CD4-positive, CD25-positive, alpha-beta regulatory T cell (primary cell): ENCODE results near the gene AP5B1. TPM values are rescaled to one million over a fixed set of nuclear protein-coding genes. Genes with fewer than 3 reads are reported as not detected.

Experiments
- ATAC-seq, 2 donors: fragments of 150-1000 bp; cut with Tn5 transposase; one replicate each; pipeline ENCODE4 v1.10.0; 2021; ENCODE audit warnings: low read depth in 2 of 2, moderate number of reproducible peaks in 2 of 2, moderate library complexity in 1 of 2
- DNase-seq, 3 donors: peaks; one replicate each; pipeline versions ENCODE4 v3.0.0 to v3.0.0-alpha.2; 2012 to 2022; ENCODE audit warnings: mixed read lengths in 1 of 3
- H3K27ac ChIP-seq: one replicate; pipeline ENCODE4 v1.7.0; 2013; ENCODE audit warnings: mild to moderate bottlenecking, low read length; ENCODE audit not compliant: insufficient read depth, poor library complexity, severe bottlenecking
- H3K27me3 ChIP-seq: one replicate; pipeline ENCODE4 v1.7.0; 2013; ENCODE audit warnings: low read length; ENCODE audit not compliant: control insufficient read depth, insufficient read depth
- H3K36me3 ChIP-seq: one replicate; pipeline ENCODE4 v1.7.0; 2013; ENCODE audit warnings: mild to moderate bottlenecking, low read length, moderate library complexity; ENCODE audit not compliant: control insufficient read depth, insufficient read depth
- H3K4me1 ChIP-seq: 2 replicates; pipeline ENCODE4 v1.7.0; 2013; ENCODE audit warnings: mild to moderate bottlenecking, low read length; ENCODE audit not compliant: insufficient read depth, control insufficient read depth, poor library complexity, severe bottlenecking
- H3K4me3 ChIP-seq: one replicate; pipeline ENCODE4 v1.7.0; 2013; ENCODE audit warnings: low read depth, mild to moderate bottlenecking, low read length, moderate library complexity
- H3K9me3 ChIP-seq, 2 experiments: 1 replicate in 1 of 2; 2 replicates in 1 of 2; pipeline ENCODE4 v1.7.0; 2013; ENCODE audit warnings: low read length in 2 of 2, mild to moderate bottlenecking in 1 of 2, moderate library complexity in 1 of 2; ENCODE audit not compliant: control insufficient read depth in 2 of 2
- H3K27ac Mint-ChIP-seq, 3 donors: one replicate each; pipeline ENCODE4 v1.8.0; 2020 to 2022; ENCODE audit warnings: mild to moderate bottlenecking in 3 of 3, mixed read lengths in 3 of 3, moderate library complexity in 2 of 3
- H3K27me3 Mint-ChIP-seq: one replicate; pipeline ENCODE4 v1.8.0; 2022; ENCODE audit warnings: mild to moderate bottlenecking, mixed read lengths
- H3K36me3 Mint-ChIP-seq: one replicate; pipeline ENCODE4 v1.8.0; 2020; ENCODE audit warnings: mixed read lengths
- H3K4me1 Mint-ChIP-seq, 4 donors: one replicate each; pipeline ENCODE4 v1.8.0; 2020 to 2022; ENCODE audit warnings: mixed read lengths in 4 of 4, mild to moderate bottlenecking in 1 of 4
- H3K4me3 Mint-ChIP-seq, 4 donors: one replicate each; pipeline ENCODE4 v1.8.0; 2020 to 2022; ENCODE audit warnings: mild to moderate bottlenecking in 4 of 4, mixed read lengths in 4 of 4, moderate library complexity in 3 of 4
- H3K9me3 Mint-ChIP-seq, 7 donors: one replicate each; pipeline ENCODE4 v1.8.0; 2020 to 2022; ENCODE audit warnings: mixed read lengths in 7 of 7, mild to moderate bottlenecking in 3 of 7, moderate library complexity in 2 of 7
- polyA plus RNA-seq, 4 donors: library from polyadenylated mRNA; unstranded; fragments of 300-500 nt; fragmentation: Illumina TruSeq; gene quantifications; one replicate each; pipeline ENCODE4 v1.2.3, GENCODE V29; 2021
- total RNA-seq: library from RNA; stranded (reverse); gene quantifications from one replicate; pipeline ENCODE4 v1.2.3, GENCODE V29; 2022

The AP5B1 gene
- total and polyA plus RNA-seq, 5 donors from 2014 or later = 7.6 to 16.8 (median 10.0) TPM

DNA sequence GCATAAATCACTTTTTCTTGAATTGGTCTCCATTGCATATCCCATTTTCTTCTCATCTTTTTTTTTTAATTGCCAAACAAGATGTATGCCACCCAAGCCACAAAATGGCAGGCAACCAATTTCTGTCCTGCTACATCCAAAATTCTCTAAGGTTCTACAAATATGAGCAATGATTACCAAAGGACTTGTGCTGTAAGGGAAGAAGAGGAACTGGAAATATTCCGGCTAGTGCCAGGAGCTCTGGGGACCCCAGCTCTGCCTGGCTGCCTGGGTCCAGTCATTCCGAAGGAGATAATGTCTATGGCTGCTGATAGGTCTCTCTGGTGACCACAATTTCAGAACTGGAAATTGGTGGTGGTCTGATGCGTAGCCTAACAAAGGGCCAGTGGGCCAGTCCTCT is 35.9 kb upstream of the AP5B1 start:
- Mint-ChIP-seq H3K4me3 (peak overlapping the region in 2 of 4 donors; percentile 80 to 81), H3K9me3 (no peaks in the 10 kb centered on the region), H3K27me3 (peaks cover 14% of the 10 kb centered on the region), H3K4me1 (peaks cover 0 to 22% (median 4%) of the 10 kb centered on the region in 4 donors), H3K27ac (no peak overlapping the region), H3K36me3 (no peaks in the 10 kb centered on the region)
- ATAC-seq (no peak), DNase-seq (no peak)
- H3K9me3 ChIP-seq = no peaks in the 10 kb centered on the region
- peaks cover 11% of the 10 kb centered on the region for H3K4me1 ChIP-seq
- no peaks in the 10 kb centered on the region for H3K36me3 ChIP-seq
- H3K4me3 ChIP-seq = no peak overlapping the region
- H3K27ac ChIP-seq = no peak overlapping the region
- no peaks in the 10 kb centered on the region for H3K27me3 ChIP-seq

DNA sequence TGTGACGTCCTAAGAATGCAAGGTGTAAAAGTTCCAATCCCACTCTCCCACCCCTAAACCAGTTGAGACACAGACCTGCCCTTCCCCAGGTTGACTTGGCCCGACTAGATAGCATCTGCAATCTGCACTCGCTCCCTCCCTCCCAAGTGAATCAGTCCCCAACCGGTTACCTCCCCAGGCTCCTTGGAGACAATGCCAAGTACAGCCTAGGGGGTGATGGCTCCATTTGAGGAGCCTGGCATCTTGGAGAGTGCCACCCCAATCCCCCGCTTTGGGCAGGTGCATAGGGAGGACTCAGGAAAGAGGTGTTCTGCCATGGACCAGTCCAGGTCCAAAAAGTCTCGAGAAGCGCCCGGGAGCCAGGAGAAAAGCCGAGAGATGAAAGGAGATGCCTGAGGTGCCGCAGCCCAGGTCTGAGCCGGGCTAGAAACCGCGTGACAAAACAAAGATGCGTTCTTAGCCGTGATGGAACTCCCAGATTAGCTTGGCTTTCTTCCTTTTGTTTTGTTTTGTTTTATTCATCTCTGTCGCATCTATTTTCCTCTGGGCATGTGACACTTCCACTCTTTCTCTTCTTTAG is 34.3 kb upstream of the AP5B1 start:
- no peak overlapping the region for H3K27ac Mint-ChIP-seq
- ATAC-seq = no peak

DNA sequence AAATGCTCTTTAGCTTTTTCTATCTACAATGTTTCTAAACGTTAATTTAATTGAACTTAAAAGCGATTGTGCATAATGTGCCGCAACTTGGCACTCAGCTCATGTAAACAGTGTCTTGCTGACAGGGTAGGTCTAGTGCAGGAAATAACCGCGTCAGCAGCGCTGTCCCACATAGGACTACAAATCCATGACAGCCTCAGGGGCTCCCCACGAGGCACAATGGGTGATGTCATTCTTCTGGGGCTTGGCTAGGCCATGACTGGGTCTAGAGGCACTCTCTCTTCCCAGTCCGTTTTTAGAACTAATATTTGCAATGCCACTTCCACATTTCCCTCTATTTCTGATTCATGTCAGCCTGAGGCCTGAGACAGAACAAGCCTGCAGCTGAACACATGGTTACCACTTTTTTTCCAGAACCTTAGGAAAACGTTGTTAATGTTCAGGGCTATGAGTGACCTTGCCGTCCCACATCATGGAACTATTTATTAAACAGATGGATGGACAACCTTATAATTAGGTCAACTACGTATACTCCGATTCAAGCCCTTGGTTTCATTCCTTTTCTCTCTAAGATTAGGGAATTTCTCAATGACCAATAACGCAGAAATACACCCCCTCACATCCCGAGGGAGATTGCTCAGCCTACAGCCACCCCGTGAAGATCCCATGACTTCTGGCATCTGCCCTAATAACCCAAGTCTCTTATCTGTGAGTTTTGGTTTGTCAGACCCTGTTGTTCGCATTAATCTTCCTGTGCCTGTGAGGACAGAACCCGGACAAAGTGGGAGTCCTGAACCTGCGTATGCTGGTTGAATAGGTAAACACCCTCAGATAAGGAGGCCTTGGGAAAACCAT is 33.6 kb upstream of the AP5B1 start:
- no peaks in the 10 kb centered on the region for H3K27me3 ChIP-seq
- H3K27ac Mint-ChIP-seq = no peak overlapping the region
- ATAC-seq (no peak), DNase-seq (no peak)
- H3K4me1 Mint-ChIP-seq = peaks cover 0 to 27% (median 4%) of the 10 kb centered on the region in 4 donors
- peaks cover 11% of the 10 kb centered on the region for H3K4me1 ChIP-seq
- H3K27ac ChIP-seq = no peak overlapping the region
- peaks cover 17% of the 10 kb centered on the region for H3K27me3 Mint-ChIP-seq
- no peaks in the 10 kb centered on the region for H3K9me3 ChIP-seq
- H3K4me3 ChIP-seq = no peak overlapping the region
- H3K9me3 Mint-ChIP-seq = no peaks in the 10 kb centered on the region
- H3K4me3 Mint-ChIP-seq = no peak overlapping the region
- H3K36me3 ChIP-seq = no peaks in the 10 kb centered on the region
- H3K36me3 Mint-ChIP-seq = no peaks in the 10 kb centered on the region

More for the DNA sequence above, 34.3 kb upstream of the AP5B1 start:
- Histone ChIP-seq H3K27ac (no peak overlapping the region), H3K27me3 (no peaks in the 10 kb centered on the region), H3K4me1 (peaks cover 11% of the 10 kb centered on the region), H3K36me3 (no peaks in the 10 kb centered on the region), H3K4me3 (no peak overlapping the region), H3K9me3 (no peaks in the 10 kb centered on the region)
- no peak for DNase-seq
- H3K4me1 Mint-ChIP-seq = peaks cover 0 to 27% (median 4%) of the 10 kb centered on the region in 4 donors
- H3K9me3 Mint-ChIP-seq = no peaks in the 10 kb centered on the region
- no peak overlapping the region for H3K4me3 Mint-ChIP-seq
- H3K27me3 Mint-ChIP-seq = peaks cover 13% of the 10 kb centered on the region
- H3K36me3 Mint-ChIP-seq = no peaks in the 10 kb centered on the region

DNA sequence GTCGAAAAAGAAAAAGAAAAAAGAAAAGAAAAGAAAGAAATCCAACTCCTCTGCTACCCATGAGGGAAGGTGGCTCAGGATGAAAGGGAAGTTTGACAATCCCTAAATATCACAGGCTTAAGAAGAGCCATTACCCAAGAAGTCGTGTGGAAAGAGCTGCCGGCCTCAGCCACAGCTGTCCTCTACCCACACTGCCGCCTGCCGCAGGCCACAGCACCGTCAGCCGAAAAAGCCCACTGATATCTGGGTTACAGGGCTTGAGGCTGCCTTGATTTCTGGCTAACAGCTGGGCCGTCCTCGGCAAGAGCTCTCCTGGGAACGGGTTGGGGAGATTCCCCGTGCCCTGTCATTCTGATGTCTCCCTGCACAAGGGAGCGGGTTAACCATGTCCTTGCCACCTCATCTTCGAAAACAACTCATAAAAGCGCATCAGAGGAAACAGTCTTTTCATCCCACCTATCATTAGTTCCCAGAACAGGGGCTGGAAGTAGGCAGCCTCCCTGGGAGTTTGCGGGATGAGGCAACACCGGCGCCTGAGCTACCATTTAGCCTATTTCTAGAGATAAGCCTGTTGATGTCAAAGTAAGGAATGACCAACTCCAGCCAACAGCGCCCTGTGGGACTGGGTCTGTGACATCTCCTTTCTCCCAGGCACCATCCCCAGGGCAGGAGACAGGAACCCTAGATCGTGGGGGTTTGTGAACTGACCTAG is 31.1 kb upstream of the AP5B1 start:
- Histone ChIP-seq H3K9me3 (no peaks in the 10 kb centered on the region), H3K4me1 (peaks cover 1% of the 10 kb centered on the region), H3K4me3 (no peak overlapping the region), H3K27me3 (no peaks in the 10 kb centered on the region), H3K27ac (no peak overlapping the region), H3K36me3 (no peaks in the 10 kb centered on the region)
- Mint-ChIP-seq H3K4me3 (no peak overlapping the region), H3K27ac (no peak overlapping the region), H3K36me3 (no peaks in the 10 kb centered on the region), H3K27me3 (peaks cover 21% of the 10 kb centered on the region), H3K4me1 (peaks cover 0 to 15% (median 2%) of the 10 kb centered on the region in 4 donors), H3K9me3 (no peaks in the 10 kb centered on the region)
- no peak for ATAC-seq
- no peak for DNase-seq

DNA sequence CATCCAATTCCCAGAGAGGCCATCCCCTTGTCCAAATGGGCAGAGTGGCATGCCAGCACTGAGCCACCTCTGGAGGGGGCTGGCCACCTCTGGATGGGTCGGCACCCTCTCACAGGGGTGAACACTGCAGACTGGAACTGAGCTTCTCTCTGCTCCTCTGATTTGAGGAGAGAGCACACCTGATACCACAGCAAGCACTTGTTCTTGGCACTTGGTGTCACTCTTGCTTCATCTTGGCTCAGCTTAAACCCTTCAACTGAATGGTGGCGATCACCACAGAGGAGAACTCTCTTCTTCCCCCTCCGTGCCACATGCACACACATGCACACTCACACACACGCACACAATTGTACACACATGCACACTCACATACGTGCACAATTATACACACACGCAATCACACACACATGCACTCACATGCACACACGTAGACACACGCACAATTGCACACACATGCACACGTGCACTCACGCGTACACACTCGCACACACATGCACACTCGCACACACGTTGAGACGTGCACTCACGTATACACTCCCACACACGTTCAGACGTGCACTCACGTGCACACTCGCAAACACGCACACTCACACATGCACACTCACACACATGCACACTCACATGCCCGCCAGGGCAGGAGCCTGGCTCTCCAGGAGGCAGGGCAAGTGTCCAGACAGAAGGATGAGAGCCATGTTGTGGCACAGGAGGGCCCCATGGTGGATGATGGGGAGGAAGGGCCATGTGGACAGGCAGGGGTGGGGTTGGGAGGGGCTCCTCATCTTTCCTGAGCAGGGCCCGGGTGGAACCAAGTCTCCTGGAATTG is 29.5 kb upstream of the AP5B1 start:
- peak in 1 of 3 donors; percentile 51 for DNase-seq
- Histone ChIP-seq H3K27me3 (no peaks in the 10 kb centered on the region), H3K4me3 (no peak overlapping the region), H3K9me3 (no peaks in the 10 kb centered on the region), H3K36me3 (no peaks in the 10 kb centered on the region), H3K4me1 (no peaks in the 10 kb centered on the region), H3K27ac (no peak overlapping the region)
- no peaks in the 10 kb centered on the region for H3K9me3 Mint-ChIP-seq
- peak; percentile 55 to 70 for ATAC-seq
- H3K27ac Mint-ChIP-seq = peak overlapping the region in 1 of 3 donors; percentile 80
- no peaks in the 10 kb centered on the region for H3K36me3 Mint-ChIP-seq
- peaks cover 23% of the 10 kb centered on the region for H3K27me3 Mint-ChIP-seq
- H3K4me3 Mint-ChIP-seq = peak overlapping the region in 1 of 4 donors; percentile 38
- H3K4me1 Mint-ChIP-seq = peaks cover 0 to 7% (median 0%) of the 10 kb centered on the region in 4 donors

DNA sequence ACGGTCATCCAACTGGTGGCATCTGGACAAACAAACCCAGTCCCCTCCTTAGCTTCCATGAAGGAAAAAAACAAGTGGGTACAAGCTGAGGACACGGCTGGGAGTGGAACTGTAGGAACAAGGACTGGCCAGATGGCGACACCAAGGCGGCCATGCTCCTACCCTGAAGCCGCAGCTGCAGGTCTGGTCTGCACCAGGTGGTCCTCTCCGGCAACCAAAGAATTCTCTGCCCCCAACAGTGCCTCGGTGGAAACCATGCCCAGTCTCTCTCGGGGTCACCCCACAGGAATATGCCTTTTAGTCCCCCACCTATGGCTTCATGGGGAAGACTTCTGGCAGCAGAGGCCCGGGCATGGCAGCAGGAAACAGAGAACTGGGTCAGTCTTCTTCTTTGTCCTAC is 28.7 kb upstream of the AP5B1 start:
- H3K27me3 ChIP-seq = no peaks in the 10 kb centered on the region
- H3K27ac ChIP-seq = no peak overlapping the region
- H3K4me1 ChIP-seq = no peaks in the 10 kb centered on the region
- ATAC-seq (no peak), DNase-seq (no peak)
- Mint-ChIP-seq H3K36me3 (no peaks in the 10 kb centered on the region), H3K4me1 (peaks cover 0 to 7% (median 0%) of the 10 kb centered on the region in 4 donors), H3K9me3 (no peaks in the 10 kb centered on the region), H3K27ac (no peak overlapping the region), H3K27me3 (peaks cover 25% of the 10 kb centered on the region), H3K4me3 (no peak overlapping the region)
- no peak overlapping the region for H3K4me3 ChIP-seq
- no peaks in the 10 kb centered on the region for H3K36me3 ChIP-seq
- no peaks in the 10 kb centered on the region for H3K9me3 ChIP-seq

DNA sequence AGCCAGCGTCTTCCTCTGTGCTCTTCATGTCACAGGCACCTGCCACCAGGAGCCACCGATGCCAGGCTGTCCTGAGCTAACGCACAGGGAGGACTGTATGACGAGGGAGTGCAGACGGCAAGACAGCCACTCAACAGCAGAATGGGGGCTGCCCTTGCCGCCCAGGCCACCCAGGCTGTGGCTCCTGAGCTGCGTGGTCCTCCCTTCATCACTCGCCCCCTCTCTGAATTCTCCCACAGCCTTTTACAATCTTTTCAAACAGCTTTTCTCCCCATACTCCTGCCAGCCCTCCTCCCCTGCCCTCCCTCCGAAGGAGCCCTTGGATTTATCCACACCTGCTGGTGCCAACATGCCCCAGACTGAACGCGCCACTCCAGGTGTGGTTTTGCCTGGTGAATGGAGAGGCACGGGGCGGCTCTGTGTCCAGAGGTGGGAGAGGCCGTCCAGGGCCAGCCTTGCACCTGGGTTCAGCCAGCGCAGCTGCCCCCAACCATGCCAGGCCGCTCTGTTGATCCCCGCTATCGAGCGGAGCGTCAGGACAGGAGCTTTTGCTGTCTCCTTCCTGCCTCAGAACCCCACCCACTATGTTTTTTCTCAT is 28.1 kb upstream of the AP5B1 start:
- Histone ChIP-seq H3K9me3 (no peaks in the 10 kb centered on the region), H3K4me1 (no peaks in the 10 kb centered on the region), H3K4me3 (no peak overlapping the region), H3K27me3 (no peaks in the 10 kb centered on the region), H3K36me3 (no peaks in the 10 kb centered on the region), H3K27ac (no peak overlapping the region)
- DNase-seq (no peak), ATAC-seq (no peak)
- Mint-ChIP-seq H3K4me3 (no peak overlapping the region), H3K27me3 (peaks cover 20% of the 10 kb centered on the region), H3K36me3 (no peaks in the 10 kb centered on the region), H3K4me1 (peaks cover 0 to 6% (median 0%) of the 10 kb centered on the region in 4 donors), H3K27ac (peak overlapping the region in 1 of 3 donors; percentile 30), H3K9me3 (no peaks in the 10 kb centered on the region)
